Measurements from ENCODE around the gene PARN. TPM values are rescaled to one million over a fixed set of nuclear protein-coding genes. Genes with fewer than 3 reads are reported as not detected.

PARN gene
- total and polyA plus RNA-seq, 9 of the 15 experiments (the other 6 are each of a cell fraction or from before 2014, with no cell fraction given): 9.6 to 51.3 (median 40.4) TPM

DNA sequence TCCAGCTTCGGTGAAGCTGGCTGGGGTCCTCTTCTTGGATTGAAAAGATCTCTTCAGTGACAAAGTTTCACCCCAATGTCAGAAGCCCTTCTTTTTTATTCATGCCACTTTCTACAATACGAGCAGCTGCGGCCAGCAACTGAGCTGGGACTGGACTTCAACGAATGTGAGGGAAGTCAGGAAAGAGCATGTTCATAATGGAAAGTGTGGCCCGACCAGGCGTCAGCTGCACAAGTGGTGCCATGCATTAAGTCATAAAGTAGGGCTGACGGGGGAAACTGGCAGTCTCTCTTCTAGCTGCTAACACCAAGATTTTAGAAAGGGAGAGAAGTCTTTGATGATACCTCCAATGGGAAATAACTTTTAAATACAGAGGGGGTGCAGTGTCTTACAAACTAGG, 192.6 kb downstream of the PARN start:
- intact Hi-C loops (cut with micrococcal nuclease) (no loop called here), in situ Hi-C loops (cut with MboI) (no loop called here)
- Histone ChIP-seq H4K20me1 (replicated peaks; ENCODE audit: control insufficient read depth, insufficient read depth, low read length) (no peaks in the 10 kb centered on the region), H3K9me3 (replicated peaks; ENCODE audit: control insufficient read depth, insufficient read depth, low read depth, low read length) (no peaks in the 10 kb centered on the region), H2AFZ (ENCODE audit: low read depth, low read length) (no peak overlapping the region), H3K27ac (ENCODE audit: extremely low read depth, low read depth, low read length) (no peak overlapping the region), H3K9ac (ENCODE audit: insufficient read depth in 1 of 2, low read depth in 2 of 2, low read length in 2 of 2) (no peak overlapping the region), H3K4me1 (replicated peaks in 1 of 2; ENCODE audit: control insufficient read depth in 2 of 2, insufficient read depth in 2 of 2, low read length in 2 of 2) (no peaks in the 10 kb centered on the region), H3K4me3 (no peak overlapping the region), H3K9me1 (ENCODE audit: control insufficient read depth, insufficient read depth, low read length) (no peaks in the 10 kb centered on the region), H3K79me2 (ENCODE audit: control insufficient read depth, insufficient read depth, low read length) (no peaks in the 10 kb centered on the region), H3K27me3 (ENCODE audit: control insufficient read depth in 2 of 2, insufficient read depth in 2 of 2, low read length in 2 of 2) (no peaks in the 10 kb centered on the region), H3K4me2 (ENCODE audit: insufficient read depth, low read length) (no peak overlapping the region), H3K36me3 (ENCODE audit: control insufficient read depth, insufficient read depth, low read length) (0 out of 3 replicates have a peak, but pooled peaks cover 3% of the 10 kb centered on the region)
- ATAC-seq (no peak), DNase-seq (ENCODE audit: extremely low read depth in 1 of 4, low spot score in 3 of 4) (no peak), FAIRE-seq (no peak)
- BruUV-seq (replicated peaks): no TSS peak
- TF ChIP-seq TAF9B (IDR thresholded peaks at IDR 0.05; ENCODE audit: partially characterized antibody) (no peak), ZNF699 (CRISPR knock-in tag; IDR thresholded peaks at IDR 0.05; ENCODE audit: insufficient replicate concordance) (no peak), ZNF133 (CRISPR knock-in tag; IDR thresholded peaks at IDR 0.05) (no peak), ZNF778 (CRISPR knock-in tag; IDR thresholded peaks at IDR 0.05) (no peak), SPI1 (IDR thresholded peaks at IDR 0.05; ENCODE audit: borderline replicate concordance, low read depth, low read length) (no peak)
- TF ChIP-seq, protein P1, sequence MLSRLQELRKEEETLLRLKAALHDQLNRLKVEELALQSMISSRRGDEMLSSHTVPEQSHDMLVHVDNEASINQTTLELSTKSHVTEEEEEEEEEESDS (CRISPR knock-in tag; IDR thresholded peaks at IDR 0.05): no peak
- TF ChIP-seq, protein P2, sequence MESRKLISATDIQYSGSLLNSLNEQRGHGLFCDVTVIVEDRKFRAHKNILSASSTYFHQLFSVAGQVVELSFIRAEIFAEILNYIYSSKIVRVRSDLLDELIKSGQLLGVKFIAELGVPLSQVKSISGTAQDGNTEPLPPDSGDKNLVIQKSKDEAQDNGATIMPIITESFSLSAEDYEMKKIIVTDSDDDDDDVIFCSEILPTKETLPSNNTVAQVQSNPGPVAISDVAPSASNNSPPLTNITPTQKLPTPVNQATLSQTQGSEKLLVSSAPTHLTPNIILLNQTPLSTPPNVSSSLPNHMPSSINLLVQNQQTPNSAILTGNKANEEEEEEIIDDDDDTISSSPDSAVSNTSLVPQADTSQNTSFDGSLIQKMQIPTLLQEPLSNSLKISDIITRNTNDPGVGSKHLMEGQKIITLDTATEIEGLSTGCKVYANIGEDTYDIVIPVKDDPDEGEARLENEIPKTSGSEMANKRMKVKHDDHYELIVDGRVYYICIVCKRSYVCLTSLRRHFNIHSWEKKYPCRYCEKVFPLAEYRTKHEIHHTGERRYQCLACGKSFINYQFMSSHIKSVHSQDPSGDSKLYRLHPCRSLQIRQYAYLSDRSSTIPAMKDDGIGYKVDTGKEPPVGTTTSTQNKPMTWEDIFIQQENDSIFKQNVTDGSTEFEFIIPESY (CRISPR knock-in tag; IDR thresholded peaks at IDR 0.05): no peak
- TF ChIP-seq, protein P3, sequence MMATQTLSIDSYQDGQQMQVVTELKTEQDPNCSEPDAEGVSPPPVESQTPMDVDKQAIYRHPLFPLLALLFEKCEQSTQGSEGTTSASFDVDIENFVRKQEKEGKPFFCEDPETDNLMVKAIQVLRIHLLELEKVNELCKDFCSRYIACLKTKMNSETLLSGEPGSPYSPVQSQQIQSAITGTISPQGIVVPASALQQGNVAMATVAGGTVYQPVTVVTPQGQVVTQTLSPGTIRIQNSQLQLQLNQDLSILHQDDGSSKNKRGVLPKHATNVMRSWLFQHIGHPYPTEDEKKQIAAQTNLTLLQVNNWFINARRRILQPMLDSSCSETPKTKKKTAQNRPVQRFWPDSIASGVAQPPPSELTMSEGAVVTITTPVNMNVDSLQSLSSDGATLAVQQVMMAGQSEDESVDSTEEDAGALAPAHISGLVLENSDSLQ (IDR thresholded peaks at IDR 0.05): no peak
- TF ChIP-seq, protein P4, sequence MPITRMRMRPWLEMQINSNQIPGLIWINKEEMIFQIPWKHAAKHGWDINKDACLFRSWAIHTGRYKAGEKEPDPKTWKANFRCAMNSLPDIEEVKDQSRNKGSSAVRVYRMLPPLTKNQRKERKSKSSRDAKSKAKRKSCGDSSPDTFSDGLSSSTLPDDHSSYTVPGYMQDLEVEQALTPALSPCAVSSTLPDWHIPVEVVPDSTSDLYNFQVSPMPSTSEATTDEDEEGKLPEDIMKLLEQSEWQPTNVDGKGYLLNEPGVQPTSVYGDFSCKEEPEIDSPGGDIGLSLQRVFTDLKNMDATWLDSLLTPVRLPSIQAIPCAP (CRISPR knock-in tag; IDR thresholded peaks at IDR 0.05; ENCODE audit: borderline replicate concordance): no peak
- TF ChIP-seq, protein P5, sequence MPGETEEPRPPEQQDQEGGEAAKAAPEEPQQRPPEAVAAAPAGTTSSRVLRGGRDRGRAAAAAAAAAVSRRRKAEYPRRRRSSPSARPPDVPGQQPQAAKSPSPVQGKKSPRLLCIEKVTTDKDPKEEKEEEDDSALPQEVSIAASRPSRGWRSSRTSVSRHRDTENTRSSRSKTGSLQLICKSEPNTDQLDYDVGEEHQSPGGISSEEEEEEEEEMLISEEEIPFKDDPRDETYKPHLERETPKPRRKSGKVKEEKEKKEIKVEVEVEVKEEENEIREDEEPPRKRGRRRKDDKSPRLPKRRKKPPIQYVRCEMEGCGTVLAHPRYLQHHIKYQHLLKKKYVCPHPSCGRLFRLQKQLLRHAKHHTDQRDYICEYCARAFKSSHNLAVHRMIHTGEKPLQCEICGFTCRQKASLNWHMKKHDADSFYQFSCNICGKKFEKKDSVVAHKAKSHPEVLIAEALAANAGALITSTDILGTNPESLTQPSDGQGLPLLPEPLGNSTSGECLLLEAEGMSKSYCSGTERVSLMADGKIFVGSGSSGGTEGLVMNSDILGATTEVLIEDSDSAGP (CRISPR knock-in tag; IDR thresholded peaks at IDR 0.05): no peak
- TF ChIP-seq, protein P6, sequence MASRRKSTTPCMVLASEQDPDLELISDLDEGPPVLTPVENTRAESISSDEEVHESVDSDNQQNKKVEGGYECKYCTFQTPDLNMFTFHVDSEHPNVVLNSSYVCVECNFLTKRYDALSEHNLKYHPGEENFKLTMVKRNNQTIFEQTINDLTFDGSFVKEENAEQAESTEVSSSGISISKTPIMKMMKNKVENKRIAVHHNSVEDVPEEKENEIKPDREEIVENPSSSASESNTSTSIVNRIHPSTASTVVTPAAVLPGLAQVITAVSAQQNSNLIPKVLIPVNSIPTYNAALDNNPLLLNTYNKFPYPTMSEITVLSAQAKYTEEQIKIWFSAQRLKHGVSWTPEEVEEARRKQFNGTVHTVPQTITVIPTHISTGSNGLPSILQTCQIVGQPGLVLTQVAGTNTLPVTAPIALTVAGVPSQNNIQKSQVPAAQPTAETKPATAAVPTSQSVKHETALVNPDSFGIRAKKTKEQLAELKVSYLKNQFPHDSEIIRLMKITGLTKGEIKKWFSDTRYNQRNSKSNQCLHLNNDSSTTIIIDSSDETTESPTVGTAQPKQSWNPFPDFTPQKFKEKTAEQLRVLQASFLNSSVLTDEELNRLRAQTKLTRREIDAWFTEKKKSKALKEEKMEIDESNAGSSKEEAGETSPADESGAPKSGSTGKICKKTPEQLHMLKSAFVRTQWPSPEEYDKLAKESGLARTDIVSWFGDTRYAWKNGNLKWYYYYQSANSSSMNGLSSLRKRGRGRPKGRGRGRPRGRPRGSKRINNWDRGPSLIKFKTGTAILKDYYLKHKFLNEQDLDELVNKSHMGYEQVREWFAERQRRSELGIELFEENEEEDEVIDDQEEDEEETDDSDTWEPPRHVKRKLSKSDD (conservative IDR thresholded peaks at IDR 0.05; ENCODE audit: low read length): no peak
- WGBS (ENCODE audit: insufficient coverage, low coverage, missing lambda C conversion rate): 88% methylated on average over 6 of the region's 7 CpGs
- ChIA-PET CTCF (ENCODE audit: low intra/inter-chr PET ratio) (no interaction called here), POLR2A (interaction anchor here (0.6 kb wide), 1 partner anchor 136 kb away, joined by 3 read pairs; no protein-coding TSS in a partner anchor)

Data from K562 (cell line).